GM12878 (cell line): ENCODE measurements around the gene AMMECR1.

Experiments used
- CEBPB ChIP-seq, 2 experiments: fragments of 150-350 bp in 1 of 2; IDR thresholded peaks; 2 replicates each; pipeline ENCODE4 v1.6.1; 2012 to 2014; ENCODE audit warnings: low read depth in 2 of 2, low read length in 2 of 2, borderline replicate concordance in 1 of 2, inconsistent platforms in 1 of 2
- CHD4 ChIP-seq: fragments of 200-600 bp; sonication (generic); IDR thresholded peaks from 2 replicates; pipeline ENCODE4 v1.6.1; 2016; ENCODE audit warnings: mild to moderate bottlenecking
- CTCF ChIP-seq, 3 experiments: IDR thresholded peaks in 2 of 3; conservative IDR thresholded peaks in 1 of 3; 2 replicates each; pipeline ENCODE4 v1.5.1; 2011; ENCODE audit warnings: low read depth in 3 of 3, low read length in 3 of 3, mild to moderate bottlenecking in 3 of 3, control low read depth in 2 of 3, moderate library complexity in 2 of 3, inconsistent platforms in 1 of 3, mixed read lengths in 1 of 3; ENCODE audit not compliant: control insufficient read depth in 2 of 3, insufficient read depth in 1 of 3; ENCODE audit errors: extremely low read depth in 1 of 3
- MAX ChIP-seq: IDR thresholded peaks from 2 replicates; pipeline ENCODE4 v1.6.1; 2012; ENCODE audit warnings: low read depth, low read length, improper control_type of control experiment
- POLR2A ChIP-seq: IDR thresholded peaks from 2 replicates; pipeline ENCODE4 v1.6.1; 2011; ENCODE audit warnings: low read depth, mild to moderate bottlenecking, low read length
- POLR2AphosphoS2 ChIP-seq: IDR thresholded peaks from 2 replicates; pipeline ENCODE4 v1.6.1; 2011; ENCODE audit warnings: low read depth, mild to moderate bottlenecking, low read length, improper control_type of control experiment, moderate library complexity
- POLR2AphosphoS5 ChIP-seq: IDR thresholded peaks from 2 replicates; pipeline ENCODE4 v1.6.1; 2011; ENCODE audit warnings: mild to moderate bottlenecking, low read length, inconsistent platforms
- RAD21 ChIP-seq: IDR thresholded peaks from 2 replicates; pipeline ENCODE4 v1.6.1; 2011; ENCODE audit warnings: mild to moderate bottlenecking, low read depth, low read length, moderate library complexity; ENCODE audit not compliant: insufficient read depth
- REST ChIP-seq: IDR thresholded peaks from 2 replicates; pipeline ENCODE4 v1.6.1; 2012; ENCODE audit warnings: mild to moderate bottlenecking, low read depth, low read length
- USF2 ChIP-seq: IDR thresholded peaks from 2 replicates; pipeline ENCODE4 v1.6.1; 2011; ENCODE audit warnings: low read depth, low read length, improper control_type of control experiment, borderline replicate concordance
- YY1 ChIP-seq: IDR thresholded peaks from 2 replicates; pipeline ENCODE4 v1.6.1; 2011; ENCODE audit warnings: low read depth, mild to moderate bottlenecking, low read length
- ZBTB33 ChIP-seq: fragments of 450-650 bp; IDR thresholded peaks from 2 replicates; pipeline ENCODE4 v1.6.1; 2017; ENCODE audit warnings: mild to moderate bottlenecking

- TF ChIP-seq MAX = no peak
- no peak for TF ChIP-seq POLR2AphosphoS2
- no peak for TF ChIP-seq USF2
- TF ChIP-seq POLR2A = no peak
- TF ChIP-seq CEBPB (IDR thresholded peaks at IDR 0.05; ENCODE audit: borderline replicate concordance in 1 of 2, low read depth in 2 of 2, low read length in 2 of 2) = no peak
- no peak for TF ChIP-seq YY1
- no peak for TF ChIP-seq ZBTB33
- no peak for TF ChIP-seq POLR2AphosphoS5
- no peak for TF ChIP-seq REST
- TF ChIP-seq CHD4 = no peak
- no peak for TF ChIP-seq RAD21
- TF ChIP-seq CTCF (IDR thresholded peaks at IDR 0.05 in 2 of 3, conservative IDR thresholded peaks at IDR 0.05 in 1 of 3; ENCODE audit: control insufficient read depth in 2 of 3, extremely low read depth in 1 of 3, insufficient read depth in 1 of 3, low read depth in 3 of 3, low read length in 3 of 3) = no peak
Observed at GRCh38 chrX:110171442-110171841, 146.4 kb downstream of the AMMECR1 start.
